NB4 (cell line): Measurements from ENCODE around the gene TRIO.

Experiments
- CTCF ChIP-seq: IDR thresholded peaks from one replicate; pipeline ENCODE4 v1.5.1; 2012; ENCODE audit warnings: low read depth, low read length
- POLR2A ChIP-seq: IDR thresholded peaks from 2 replicates; pipeline ENCODE4 v1.6.1; 2011; ENCODE audit warnings: mild to moderate bottlenecking; ENCODE audit not compliant: insufficient read length; ENCODE audit errors: extremely low read depth

DNA sequence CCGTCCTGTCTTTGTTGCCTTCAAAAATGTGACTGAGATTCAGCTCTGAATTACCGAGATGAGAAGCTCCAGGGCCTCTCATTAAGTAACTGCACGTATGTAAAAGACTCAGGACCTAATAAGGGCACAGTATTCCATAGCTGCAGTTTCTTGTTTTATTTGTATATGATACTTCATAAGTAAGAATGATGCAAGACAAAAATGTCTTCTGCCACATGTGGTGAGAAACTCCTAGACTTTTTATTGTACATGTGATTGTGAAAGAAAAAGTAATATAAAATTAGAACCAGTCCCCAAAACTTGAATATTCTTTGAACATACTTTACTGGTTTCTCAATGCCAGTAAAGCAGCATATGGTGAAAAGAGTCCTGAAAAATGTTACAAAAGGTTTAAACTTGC is 328.4 kb downstream of the TRIO start:
- TF ChIP-seq CTCF (no peak), POLR2A (no peak)
